Peyer's patch (tissue), 4 donors: ENCODE results near the gene NUP50. TPM values are rescaled to one million over a fixed set of nuclear protein-coding genes. Genes with fewer than 3 reads are reported as not detected.
A peak's percentile ranks its signal among the peaks of the same experiment; 100 is the strongest.

Experiments used
- DNase-seq, 3 donors: peaks; one replicate each; pipeline ENCODE4 v3.0.0-alpha.2; 2017 to 2019
- H3K27ac ChIP-seq, 4 donors: fragments of 200-600 bp; sonication (generic); one replicate each; pipeline ENCODE4 v1.5.1; 2016 to 2019
- H3K27me3 ChIP-seq, 2 donors: fragments of 200-600 bp; sonication (generic); one replicate each; pipeline ENCODE4 v1.5.1; 2019
- H3K36me3 ChIP-seq, 3 donors: fragments of 200-600 bp; sonication (generic); one replicate each; pipeline ENCODE4 v1.5.1; 2016 to 2019
- H3K4me1 ChIP-seq, 4 donors: fragments of 200-600 bp; sonication (generic); one replicate each; pipeline ENCODE4 v1.5.1; 2016 to 2019
- H3K4me3 ChIP-seq, 4 donors: fragments of 200-600 bp; sonication (generic); 1 replicate in 3 of 4; 2 replicates in 1 of 4; pipeline ENCODE4 v1.5.1; 2016 to 2019; ENCODE audit warnings: mild to moderate bottlenecking in 1 of 4
- H3K9me3 ChIP-seq, 4 donors: fragments of 200-600 bp; sonication (generic); one replicate each; pipeline ENCODE4 v1.5.1; 2016 to 2019; ENCODE audit warnings: mild to moderate bottlenecking in 1 of 4
- POLR2A ChIP-seq, 2 donors: fragments of 450-650 bp; IDR thresholded peaks; one replicate each; pipeline ENCODE4 v1.5.1; 2017; ENCODE audit warnings: antibody characterized with exemption in 2 of 2, mild to moderate bottlenecking in 2 of 2, moderate library complexity in 2 of 2
- total RNA-seq, 4 donors: library from RNA; depleted of rRNA; stranded (reverse); fragments of >200 nt; gene quantifications; one replicate each; pipeline ENCODE4 v1.1.0, GENCODE V29; 2016
- TF ChIP-seq, protein P1 (sequence below), 6 experiments: fragments of 450-650 bp in 4 of 6; fragments of 200-600 bp in 2 of 6; sonication (generic) in 1 of 6; IDR thresholded peaks; one replicate each; pipeline ENCODE4 v1.5.1; 2017 to 2019; ENCODE audit warnings: antibody characterized with exemption in 6 of 6, mild to moderate bottlenecking in 3 of 6, moderate library complexity in 1 of 6

The NUP50 gene
- total RNA-seq, 4 donors from 2014 or later = 67.8 to 96.8 (median 75.8) TPM

DNA sequence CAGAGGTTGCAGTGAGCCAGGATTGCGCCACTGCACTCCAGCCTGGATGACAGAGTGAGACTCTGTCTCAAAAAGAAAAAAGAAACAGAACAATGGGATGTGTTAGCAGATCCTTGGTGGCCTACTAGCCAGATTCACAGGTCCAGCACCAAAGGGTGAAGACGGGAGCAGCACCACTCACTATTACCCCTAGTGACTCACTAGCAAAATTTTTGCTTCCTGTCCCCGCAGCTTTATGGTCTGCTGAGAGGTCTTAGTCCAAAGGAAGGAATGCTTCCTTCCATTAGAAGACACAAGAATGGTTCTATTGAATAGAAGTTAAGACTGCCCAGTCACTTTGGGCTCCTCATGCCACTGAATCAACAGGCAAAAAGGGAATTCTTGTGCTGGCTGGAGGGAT, 35.9 kb upstream of the NUP50 start:
- Histone ChIP-seq H3K4me3 (no peak overlapping the region), H3K9me3 (no peaks in the 10 kb centered on the region), H3K27ac (no peak overlapping the region), H3K4me1 (peaks cover 0 to 5% (median 0%) of the 10 kb centered on the region in 4 donors), H3K36me3 (no peaks in the 10 kb centered on the region), H3K27me3 (no peaks in the 10 kb centered on the region)
- DNase-seq = no peak
- TF ChIP-seq POLR2A (IDR thresholded peaks at IDR 0.05) = no peak
- TF ChIP-seq, protein P1, sequence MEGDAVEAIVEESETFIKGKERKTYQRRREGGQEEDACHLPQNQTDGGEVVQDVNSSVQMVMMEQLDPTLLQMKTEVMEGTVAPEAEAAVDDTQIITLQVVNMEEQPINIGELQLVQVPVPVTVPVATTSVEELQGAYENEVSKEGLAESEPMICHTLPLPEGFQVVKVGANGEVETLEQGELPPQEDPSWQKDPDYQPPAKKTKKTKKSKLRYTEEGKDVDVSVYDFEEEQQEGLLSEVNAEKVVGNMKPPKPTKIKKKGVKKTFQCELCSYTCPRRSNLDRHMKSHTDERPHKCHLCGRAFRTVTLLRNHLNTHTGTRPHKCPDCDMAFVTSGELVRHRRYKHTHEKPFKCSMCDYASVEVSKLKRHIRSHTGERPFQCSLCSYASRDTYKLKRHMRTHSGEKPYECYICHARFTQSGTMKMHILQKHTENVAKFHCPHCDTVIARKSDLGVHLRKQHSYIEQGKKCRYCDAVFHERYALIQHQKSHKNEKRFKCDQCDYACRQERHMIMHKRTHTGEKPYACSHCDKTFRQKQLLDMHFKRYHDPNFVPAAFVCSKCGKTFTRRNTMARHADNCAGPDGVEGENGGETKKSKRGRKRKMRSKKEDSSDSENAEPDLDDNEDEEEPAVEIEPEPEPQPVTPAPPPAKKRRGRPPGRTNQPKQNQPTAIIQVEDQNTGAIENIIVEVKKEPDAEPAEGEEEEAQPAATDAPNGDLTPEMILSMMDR (IDR thresholded peaks at IDR 0.05) = no peak

DNA sequence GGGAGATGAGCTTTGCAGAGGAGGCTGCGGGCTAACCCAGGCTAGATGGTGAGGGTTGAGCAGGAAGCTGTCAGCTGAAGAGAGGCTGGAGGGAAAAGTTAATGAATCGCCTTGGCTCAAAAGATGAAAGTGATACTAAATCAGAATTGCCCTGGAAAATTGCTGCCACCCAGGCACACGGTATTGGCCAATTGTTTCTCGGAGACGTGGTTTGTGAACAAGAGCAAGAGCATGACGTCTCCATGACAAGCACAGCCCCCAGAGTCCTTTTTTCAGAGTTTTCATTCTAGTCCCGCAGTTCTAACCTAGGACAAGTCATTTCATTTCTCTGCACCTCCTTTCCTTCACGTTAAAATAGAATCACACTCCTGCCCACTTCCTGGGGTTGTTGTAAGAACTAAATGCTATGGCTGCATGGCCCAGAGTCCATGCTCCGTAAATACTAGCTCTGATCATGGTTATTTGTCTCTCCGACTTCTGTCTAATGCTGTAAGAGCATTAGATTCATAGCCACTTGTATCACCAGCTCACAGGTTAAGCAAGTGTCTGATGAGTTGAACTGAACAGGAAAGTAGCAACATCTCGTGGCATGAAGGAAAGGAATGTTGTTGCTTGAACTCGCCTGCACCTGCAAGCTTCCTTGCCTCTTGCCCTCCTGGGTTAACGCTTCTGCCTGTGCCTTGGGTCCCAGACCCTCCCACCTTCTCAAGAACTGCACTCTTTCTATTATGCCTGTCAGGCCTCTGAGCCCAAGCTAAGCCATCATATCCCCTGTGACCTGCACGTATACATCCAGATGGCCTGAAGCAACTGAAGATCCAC, 33.8 kb upstream of the NUP50 start:
- Histone ChIP-seq H3K36me3 (peaks cover 0 to 11% (median 0%) of the 10 kb centered on the region in 3 donors), H3K27ac (no peak overlapping the region), H3K9me3 (peaks cover 0 to 5% (median 0%) of the 10 kb centered on the region in 4 donors), H3K4me3 (no peak overlapping the region), H3K4me1 (peaks cover 0 to 5% (median 0%) of the 10 kb centered on the region in 4 donors), H3K27me3 (no peaks in the 10 kb centered on the region)
- TF ChIP-seq, protein P1 (IDR thresholded peaks at IDR 0.05) = no peak
- no peak for TF ChIP-seq POLR2A (IDR thresholded peaks at IDR 0.05)
- DNase-seq = no peak

DNA sequence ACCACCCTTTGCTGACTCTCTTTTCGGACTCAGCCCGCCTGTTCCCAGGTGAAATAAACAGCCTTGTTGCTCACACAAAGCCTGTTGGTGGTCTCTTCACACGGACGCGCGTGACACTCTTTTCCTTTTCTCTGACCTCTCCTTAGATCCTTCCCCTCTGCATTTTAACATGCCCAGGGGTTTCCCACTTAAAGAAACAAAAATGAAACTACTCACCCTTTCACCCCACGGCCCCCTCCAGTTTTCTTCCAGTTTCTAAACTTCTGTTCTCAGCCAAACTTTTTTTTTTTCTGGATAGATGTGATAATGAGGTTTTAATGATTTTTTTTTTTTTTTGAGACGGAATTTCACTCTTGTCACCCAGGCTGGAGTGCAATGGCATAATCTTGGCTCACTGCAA, 32.8 kb upstream of the NUP50 start:
- TF ChIP-seq, protein P1 (IDR thresholded peaks at IDR 0.05) = no peak
- TF ChIP-seq POLR2A (IDR thresholded peaks at IDR 0.05) = no peak
- Histone ChIP-seq H3K27me3 (no peaks in the 10 kb centered on the region), H3K36me3 (peaks cover 0 to 12% (median 0%) of the 10 kb centered on the region in 3 donors), H3K9me3 (peaks cover 0 to 5% (median 0%) of the 10 kb centered on the region in 4 donors), H3K27ac (no peak overlapping the region), H3K4me1 (peaks cover 0 to 5% (median 0%) of the 10 kb centered on the region in 4 donors), H3K4me3 (no peak overlapping the region)
- DNase-seq = no peak

DNA sequence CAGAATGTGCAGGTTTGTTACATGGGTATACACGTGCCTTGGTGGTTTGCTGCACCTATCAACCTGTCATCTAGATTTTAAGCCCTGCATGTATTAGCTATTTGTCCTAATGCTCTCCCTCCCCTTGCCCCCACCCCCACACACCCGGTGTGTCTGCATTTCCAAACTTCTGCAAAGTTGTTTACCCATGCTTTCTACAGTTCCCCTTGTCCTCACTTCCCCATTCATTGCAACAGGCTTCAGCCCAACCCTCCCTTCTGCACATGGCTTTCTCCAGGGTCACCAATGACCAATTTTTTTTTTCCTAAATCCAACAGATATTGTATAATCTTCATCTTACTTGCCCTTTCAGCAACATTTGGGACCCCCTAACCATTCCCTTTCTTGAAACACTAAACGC, 32.0 kb upstream of the NUP50 start:
- DNase-seq = peak in 2 of 3 donors; percentile 21 to 48
- H3K36me3 ChIP-seq = peaks cover 0 to 12% (median 0%) of the 10 kb centered on the region in 3 donors
- TF ChIP-seq, protein P1 (IDR thresholded peaks at IDR 0.05) = no peak
- no peak for TF ChIP-seq POLR2A (IDR thresholded peaks at IDR 0.05)
- H3K27ac ChIP-seq = no peak overlapping the region
- no peak overlapping the region for H3K4me3 ChIP-seq
- H3K27me3 ChIP-seq = no peaks in the 10 kb centered on the region
- H3K9me3 ChIP-seq = peaks cover 0 to 5% (median 0%) of the 10 kb centered on the region in 4 donors
- H3K4me1 ChIP-seq = peaks cover 0 to 5% (median 0%) of the 10 kb centered on the region in 4 donors

DNA sequence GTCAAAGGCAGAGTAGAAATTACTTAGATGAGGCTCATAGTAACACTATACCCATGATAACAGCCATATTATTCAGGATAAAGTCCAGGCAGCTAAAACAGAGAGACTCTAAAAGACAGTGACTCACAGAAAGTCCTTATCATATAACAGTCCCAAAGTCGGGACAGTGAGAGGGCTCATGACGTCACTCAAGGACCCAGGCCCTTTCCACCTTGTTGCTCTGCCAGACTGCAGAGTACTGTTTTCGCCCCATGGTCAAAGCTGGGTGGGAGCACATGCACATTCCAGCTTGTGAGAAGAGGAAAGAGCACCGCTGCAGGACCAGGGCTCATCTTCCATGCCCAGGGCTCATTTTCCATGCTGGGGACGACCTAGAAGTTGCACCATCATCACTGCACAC, 29.4 kb upstream of the NUP50 start:
- Histone ChIP-seq H3K36me3 (peaks cover 0 to 12% (median 0%) of the 10 kb centered on the region in 3 donors), H3K27me3 (no peaks in the 10 kb centered on the region), H3K4me3 (no peak overlapping the region), H3K9me3 (peaks cover 0 to 5% (median 0%) of the 10 kb centered on the region in 4 donors), H3K4me1 (peaks cover 0 to 5% (median 0%) of the 10 kb centered on the region in 4 donors), H3K27ac (no peak overlapping the region)
- no peak for DNase-seq
- no peak for TF ChIP-seq POLR2A (IDR thresholded peaks at IDR 0.05)
- TF ChIP-seq, protein P1 (IDR thresholded peaks at IDR 0.05) = no peak
